NCI-H1417 treated with DMSO at 0.1 percent for 48 hours (cell line): ENCODE measurements around the gene PTRHD1.
"Not testable (repeated sequence)": the region's sequence is repeated elsewhere in the genome, so short reads cannot be mapped to it uniquely, and the experiment has no call there.

Experiments used
- DNase-seq: peaks from one replicate; lab custom pipeline; 2025; lab: John Stamatoyannopoulos, UW

The PTRHD1 gene, protein sequence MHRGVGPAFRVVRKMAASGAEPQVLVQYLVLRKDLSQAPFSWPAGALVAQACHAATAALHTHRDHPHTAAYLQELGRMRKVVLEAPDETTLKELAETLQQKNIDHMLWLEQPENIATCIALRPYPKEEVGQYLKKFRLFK

DNA sequence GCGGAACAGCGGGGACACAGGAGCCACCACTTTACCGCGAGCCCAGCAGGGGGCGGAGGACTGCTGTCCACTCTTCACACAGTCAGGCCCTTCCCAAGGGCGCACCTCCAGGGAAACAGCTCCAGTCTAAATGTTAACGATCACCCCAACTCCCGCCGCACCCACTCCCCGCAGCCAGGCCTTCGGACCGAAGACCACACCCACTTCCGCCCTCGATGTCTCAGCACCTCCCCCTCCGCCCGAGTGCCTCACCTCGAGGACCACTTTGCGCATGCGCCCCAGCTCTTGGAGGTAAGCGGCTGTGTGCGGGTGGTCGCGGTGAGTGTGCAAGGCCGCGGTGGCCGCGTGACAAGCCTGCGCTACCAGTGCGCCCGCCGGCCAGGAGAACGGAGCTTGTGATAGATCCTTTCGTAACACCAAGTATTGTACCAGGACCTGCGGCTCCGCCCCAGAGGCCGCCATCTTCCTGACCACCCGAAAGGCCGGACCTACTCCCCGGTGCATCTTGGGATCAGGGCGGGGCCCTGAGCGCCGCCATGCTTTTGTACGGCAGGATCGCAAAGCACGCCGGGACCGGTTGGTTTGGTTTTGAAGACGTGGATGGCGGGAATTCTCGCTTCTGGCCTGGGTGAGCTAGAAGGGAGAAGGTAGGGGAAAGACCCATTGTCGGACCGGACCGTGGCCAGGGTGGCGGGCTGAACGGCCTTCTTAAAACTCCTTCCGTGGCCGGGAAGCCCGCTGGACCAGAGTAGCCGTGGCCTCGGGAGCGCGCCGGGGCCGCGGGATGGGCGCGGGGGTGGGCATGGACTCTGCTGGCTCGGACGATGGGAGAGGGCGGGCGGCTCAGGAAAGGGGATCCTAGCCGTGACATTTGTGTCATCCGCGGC lies at the start of gene PTRHD1, which contains the start of gene CENPO:
TSS of gene PTRHD1 (minus strand) at position 518 of the 887 bp plus-strand sequence. CDS start at position 504, 14 bp downstream.
TSS of gene CENPO (plus strand) at position 552 of the 887 bp plus-strand sequence. CDS start 495 bp downstream, outside the sequence.
- peak; percentile 98 for DNase-seq

DNA sequence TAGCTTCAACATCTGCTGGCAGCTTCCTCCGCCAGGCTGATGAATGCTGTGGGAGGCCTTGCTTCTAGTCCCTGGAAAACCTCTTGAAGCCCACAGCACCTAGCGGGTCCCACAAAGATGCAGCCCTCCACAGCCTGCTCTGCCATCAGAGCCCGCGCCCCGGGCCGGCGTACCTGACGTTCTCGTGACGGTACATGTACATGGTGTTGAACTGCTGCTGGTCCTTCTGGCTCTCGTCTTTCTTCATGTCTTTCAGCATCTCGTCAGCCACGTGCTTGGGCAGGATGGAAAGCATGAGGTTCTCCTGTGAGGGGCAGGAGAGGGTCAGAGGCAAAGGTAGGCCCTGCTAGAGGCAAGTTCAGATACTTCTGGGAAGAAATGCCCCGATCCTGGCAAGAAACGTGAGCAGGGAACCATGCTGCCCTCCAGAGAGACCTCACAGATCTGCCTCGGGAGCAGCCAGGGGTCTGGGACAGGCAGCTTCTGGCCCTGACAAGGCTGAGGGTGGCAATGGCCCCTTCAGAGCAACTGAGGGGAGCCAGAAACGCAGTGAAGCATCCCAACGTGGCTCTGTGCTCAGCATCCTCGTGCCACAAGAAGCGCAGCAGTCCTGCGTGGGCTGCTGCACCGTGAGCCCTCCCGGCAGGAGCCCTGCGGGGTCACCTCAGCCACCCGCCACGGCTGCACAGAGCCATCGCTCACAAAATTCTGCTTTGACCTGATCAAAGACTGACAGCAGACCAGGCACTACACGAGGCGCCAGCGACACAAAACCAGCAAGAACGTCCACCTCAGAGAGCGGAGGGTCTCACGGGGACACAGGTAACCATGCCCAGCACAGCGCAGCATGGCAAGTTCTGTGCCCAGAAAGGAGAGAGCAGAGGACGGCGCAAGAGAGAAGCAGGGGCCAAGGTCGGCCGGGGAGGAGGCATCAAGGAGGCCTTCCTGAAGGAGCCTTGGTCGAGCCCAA lies 49.2 kb upstream of the PTRHD1 start:
- no peak for DNase-seq

DNA sequence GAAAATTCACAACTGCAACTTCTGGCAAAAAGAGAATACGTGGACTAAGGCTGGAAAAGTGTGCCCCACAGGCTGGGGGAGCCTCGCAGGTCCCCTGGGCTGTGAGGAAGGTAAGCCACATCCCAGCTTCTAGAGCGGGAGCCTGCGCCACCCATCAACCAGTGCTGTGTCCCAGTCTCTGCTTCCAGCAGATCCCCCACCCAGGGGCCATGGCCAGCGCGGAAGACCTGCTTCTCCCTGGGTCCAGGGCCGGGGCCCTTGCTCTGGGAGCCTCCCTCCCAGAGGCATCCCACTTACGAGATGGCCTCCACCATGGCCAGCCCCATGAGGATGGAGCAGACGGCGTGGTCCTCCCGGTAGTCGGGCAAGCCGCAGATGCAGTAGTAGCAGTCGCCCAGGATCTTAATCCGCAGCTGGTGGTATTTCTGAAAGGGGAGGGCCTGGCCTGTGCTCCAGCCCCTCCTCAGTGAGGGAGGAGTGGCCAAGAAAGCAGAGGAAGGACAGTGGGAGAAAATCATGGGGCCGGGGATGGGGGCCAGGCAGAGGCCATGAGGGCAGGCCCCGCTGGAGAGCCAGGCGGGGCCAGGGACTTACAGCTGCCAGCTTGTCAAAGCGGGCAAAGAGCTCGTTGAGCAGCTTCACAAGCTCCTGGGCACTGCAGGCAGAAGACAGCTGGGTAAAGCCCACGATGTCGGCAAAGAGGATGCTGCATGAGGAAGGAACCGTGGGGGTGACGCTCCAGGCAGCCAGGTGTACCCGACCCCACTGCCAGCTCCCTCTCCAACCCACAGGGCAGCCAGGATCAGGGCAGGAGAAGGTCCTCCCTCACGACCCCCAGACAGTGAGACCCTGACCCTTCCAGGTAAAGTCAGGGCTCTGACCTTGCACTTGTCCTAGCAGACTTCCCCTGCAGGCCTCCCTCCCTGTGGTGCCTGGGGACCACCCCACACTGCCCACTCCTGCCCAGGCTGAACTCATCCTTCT lies 48.1 kb upstream of the PTRHD1 start:
- no peak for DNase-seq

DNA sequence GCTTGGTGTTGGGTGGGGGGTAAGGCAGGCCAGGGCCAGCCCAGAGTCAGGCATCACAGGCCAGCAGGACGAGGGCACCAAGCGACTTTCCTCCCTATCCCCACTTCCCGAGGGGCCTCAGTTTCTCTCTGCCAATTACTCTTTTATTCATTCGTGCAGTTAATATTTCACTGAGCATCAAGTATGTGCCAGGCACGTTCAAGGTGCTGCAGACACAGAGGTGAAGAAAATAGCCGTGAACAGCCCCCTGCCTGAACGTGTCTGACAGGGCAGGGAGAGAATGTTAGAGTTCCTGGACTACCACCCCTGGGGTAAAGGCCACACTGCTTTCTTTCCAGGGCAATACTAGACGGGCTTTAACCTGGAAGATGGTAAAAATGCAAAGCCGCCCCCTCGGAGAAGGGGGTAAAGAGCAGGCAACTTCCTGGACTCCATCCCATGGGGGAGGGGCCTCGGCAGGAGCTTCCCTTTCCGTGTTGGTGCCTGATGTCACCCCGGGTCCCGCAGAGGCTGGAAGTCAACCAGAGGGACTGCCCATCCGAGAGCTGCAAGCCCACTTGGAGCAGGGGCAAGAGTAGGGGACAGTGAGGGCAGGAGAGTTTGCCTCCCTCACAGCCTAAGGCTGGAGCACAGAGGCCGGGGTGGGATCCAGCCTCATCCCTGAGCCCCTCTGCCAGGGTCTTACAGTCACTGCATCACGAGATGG lies 47.1 kb upstream of the PTRHD1 start:
- no peak for DNase-seq

DNA sequence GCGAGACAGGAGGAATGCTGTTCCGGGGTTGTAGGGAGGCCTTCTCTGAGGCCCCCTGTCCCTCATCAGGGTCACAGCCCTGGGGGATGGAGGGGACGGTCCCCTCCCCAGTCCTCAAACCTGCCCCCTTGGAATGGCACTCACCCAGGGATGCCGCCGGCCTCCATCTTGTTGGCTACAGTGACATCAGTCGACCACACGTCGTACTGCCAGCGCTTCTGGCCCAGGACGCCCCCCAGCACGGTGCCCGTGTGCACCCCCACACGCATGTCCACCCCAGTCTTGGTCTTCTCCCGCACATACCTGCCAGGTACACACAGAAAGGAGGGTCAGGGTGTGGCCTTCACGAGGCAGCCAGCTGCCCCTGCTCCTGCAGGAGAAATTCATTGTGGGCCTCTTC lies 46.5 kb upstream of the PTRHD1 start:
- DNase-seq, result no peak

DNA sequence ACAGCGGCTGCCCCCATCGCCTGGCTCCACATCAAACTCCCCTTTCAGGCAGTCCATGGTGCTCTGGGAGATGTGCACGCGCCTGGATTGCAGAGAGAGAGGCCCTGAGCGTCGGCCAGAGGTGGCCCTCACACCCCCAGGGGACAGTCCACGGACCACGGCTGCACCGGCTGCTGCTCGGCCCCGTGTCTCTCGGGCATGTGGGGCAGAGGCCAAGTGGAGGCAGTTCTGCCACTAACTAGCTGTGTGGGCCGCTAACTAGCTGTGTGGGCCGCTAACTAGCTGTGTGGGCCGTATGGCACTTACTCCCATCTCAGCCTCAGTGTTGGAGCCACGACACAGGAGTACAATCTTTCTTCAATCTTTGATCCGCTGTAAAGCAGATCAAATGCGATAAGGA lies 45.4 kb upstream of the PTRHD1 start:
- no peak for DNase-seq

DNA sequence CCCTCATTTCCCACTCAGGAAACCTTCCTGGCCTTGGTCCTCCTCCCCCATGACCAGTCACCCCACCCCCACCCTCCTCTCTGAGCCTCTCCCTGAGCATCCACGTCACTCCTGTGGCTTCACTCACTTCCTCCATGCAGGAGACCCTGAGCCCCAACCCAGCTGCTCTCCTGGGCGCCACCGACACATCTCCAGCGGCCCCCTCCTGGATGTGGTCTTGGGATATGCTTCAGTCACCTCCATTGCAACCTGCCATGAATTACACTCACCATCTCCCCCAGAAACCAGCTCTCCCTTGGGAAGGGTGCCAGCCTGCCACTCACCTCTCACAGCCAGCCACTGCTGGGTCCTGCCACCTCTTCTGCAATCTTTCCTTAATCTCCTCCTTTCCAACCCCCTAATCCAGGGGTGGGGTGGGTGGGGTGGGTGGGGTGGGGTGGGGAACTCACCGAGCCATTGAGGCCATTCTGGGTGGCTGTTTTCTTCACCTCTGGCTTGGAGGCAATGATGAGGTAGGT lies 44.9 kb upstream of the PTRHD1 start:
- DNase-seq, result no peak

DNA sequence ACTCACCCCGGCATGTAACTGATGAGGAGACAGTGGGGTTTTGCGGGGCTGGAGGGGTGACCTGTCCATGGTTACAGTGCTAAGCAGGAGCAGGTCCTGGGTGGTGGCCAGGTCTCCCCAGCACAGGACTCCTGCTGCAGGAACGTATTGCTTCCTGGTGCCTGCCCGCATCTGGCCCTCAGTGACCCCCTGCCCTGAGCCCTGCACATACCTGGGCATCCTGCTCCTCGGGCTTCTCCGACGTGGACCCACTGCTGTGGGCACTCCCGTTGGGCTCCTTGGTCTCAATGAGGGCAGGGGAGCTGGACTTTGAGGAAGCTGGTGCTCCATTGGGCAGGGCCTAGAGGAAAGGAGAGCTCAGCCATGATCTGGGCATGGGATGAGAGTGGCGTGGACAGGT lies 43.5 kb upstream of the PTRHD1 start:
- no peak for DNase-seq

DNA sequence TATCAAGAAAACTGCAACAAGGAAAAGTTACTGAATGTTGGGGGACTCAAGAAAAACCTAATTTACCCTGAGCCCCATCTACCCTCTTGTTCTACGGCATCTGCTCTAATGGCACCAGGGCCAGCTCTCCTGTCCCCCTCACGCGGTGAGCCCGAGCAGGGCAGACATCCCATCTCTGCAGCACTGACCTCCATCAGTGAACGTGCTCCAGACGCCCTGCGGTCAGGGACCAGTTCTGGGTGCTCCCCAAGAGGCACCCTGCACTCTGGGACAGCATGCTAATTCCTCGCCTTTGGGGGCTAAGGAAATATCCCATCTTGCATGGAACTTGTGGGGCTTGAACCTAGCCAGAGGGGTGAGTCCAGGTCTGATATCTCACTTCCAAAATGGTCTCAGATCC lies 43.0 kb upstream of the PTRHD1 start:
- no peak for DNase-seq

DNA sequence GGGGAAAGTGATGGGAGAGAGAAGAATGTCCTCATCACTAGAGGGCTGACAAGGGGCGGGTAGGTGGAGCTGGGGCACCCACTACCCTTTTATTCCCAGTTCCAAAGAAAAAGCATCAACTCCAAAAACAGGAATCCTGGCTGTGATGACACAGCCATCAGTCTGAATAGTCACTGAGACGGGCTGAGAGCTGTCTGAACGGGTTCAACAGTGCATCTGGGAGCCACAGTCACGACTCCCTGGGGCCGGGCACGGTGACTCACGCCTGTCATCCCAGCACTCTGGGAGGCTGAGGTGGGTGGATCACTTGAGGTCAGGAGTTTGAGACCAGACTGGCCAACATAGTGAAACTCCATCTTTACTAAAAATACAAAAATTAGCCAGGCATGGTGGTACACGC lies 42.2 kb upstream of the PTRHD1 start:
- not testable (repeated sequence) for DNase-seq

DNA sequence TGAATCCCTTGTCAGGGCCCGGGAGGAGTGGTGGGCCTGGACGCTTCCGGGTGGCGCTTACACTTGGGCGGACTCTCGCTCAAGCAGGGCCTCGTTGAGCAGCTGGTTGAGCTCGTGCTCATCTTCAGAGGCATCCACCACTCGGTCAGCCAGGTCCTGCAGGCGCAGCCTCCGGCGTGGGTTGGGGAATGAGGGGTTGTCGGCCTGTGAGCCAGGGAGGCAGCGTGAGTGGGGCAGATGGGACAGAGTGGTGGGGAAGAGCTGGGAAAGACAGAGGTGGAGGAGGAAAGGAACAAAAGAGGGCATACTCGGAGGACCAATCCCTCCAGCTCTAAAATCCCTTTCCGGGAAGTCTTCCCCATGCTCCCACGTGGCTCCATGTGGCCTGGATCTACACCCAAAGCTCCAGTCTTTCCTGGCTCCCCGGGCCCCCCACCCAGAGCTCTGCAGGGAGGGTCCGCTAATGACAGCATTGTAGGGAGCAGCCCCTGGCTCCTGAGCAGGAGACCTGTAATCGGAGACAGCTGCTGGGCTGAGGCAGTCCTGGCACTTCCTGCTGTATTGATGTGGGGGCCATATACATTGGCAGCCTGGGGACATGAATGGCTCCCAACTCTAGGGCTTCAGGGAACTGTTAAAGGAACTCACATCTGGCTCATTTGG lies 41.7 kb upstream of the PTRHD1 start:
- DNase-seq, result no peak

DNA sequence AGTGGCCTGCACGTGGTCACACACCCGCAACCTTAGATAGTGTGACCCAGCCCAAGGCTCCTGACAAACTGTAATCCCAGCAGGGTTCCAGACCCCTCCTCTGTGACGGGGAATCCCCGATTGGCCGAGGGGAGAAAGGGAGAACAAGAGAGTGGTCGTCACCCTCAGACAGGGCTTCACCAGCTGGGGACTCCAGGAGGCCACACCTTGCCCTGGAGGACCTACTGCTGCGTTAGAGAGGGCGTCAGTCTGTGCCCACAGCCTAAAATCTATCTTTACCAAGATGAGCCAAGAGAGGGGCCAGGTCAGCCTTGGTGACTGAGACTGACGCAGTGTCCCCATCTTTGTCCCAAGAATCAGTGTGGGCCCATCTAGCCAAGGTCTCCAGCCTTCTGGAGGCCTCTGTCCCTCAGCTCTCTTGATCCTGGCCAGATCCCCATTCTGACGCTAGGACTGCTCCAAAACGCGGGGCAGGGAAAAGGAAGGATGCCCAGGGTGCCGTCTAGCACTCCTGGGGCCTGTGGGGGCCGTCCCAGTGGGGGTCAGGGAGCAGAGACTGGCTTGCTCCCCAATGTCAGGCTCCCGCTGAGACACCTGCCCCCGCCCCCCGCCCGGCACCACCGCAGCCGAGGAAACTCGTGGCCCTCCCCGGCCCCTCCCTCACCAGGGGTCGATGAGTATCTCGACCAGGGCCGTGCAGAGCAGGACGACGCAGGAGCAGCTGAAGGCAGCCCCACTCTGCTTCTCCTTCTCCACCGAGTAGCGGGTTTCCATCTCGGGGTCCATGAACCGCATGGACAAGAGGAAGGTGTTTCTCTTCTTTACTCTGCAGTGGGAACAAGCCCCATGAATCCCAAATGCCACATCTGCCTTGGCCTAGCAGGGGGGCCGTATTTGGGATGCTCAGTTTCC lies 40.9 kb upstream of the PTRHD1 start:
- no peak for DNase-seq

DNA sequence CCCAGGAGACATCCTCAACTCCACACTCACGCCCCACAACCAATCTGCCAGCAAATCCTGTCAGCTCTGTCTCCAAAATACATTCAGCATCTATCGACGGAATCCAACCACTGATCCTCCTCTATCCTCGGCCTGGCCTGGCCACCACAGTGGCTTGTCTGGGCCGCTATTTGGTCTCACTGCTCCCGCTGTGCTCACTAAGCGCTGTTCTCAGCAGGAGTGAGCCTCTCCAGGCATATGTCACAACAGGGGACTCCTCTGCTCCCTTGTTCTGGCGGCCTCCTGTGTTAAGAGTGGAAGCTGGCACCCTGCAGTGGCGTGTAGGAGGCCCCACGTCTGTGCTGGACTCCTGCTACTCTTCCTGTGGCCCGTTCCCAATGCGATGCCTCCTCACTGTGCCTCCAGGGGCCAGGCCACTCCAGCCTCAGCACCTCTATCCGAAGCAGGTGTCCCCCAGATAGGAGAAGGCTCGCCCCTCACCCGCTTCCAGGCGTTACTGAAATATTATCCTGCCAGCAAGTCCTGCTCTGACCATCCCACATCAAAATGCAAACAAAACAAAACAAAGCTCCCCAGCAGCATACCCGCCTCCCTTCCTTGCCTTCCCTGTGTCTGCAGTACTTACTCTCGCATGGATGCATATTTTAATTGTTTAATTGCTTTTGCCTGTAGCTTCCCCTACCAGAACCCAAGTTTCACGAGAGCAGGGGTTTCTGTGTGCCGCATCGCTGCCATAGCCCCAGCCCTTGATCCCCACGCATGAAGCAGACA lies 39.9 kb upstream of the PTRHD1 start:
- DNase-seq, result peak; percentile 74

DNA sequence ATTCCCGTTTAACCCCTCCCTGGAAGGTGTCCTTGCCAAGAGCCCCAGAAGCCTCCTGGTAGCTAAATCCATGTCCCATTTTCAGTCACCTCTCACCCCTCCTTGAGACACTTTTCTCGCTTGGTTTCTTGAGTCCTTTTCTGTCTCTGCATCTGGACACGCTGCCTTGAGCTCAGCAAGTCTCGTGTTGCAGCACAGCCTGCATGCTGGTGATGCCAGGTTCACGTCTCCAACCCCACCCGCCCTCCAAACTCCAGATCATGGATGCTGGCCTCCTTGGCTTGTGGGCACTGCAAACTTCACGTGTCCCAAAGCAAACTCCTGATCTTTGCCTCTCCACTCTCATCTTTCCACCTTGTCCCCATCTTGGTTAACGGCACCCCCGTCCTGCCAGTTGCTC lies 39.3 kb upstream of the PTRHD1 start:
- no peak for DNase-seq

DNA sequence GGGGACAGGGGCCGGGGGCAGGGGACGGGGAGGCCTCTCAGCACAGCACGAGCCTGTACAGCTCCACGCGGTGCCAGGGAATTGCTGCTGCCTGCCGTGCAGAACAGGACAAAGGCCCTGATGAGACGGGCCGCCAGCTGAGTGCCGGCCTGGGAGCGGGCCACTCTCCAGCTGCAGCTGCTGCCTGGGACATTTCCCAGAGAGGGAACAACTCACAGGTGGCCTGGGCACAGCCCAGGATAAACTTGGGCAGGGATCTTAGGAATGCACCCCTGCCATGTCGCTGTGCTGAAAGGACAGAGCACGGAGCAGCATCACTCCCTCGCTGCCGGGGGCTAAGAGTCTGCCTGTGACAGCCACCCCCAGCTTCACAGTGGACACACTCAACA lies 38.9 kb upstream of the PTRHD1 start:
- DNase-seq, result no peak

DNA sequence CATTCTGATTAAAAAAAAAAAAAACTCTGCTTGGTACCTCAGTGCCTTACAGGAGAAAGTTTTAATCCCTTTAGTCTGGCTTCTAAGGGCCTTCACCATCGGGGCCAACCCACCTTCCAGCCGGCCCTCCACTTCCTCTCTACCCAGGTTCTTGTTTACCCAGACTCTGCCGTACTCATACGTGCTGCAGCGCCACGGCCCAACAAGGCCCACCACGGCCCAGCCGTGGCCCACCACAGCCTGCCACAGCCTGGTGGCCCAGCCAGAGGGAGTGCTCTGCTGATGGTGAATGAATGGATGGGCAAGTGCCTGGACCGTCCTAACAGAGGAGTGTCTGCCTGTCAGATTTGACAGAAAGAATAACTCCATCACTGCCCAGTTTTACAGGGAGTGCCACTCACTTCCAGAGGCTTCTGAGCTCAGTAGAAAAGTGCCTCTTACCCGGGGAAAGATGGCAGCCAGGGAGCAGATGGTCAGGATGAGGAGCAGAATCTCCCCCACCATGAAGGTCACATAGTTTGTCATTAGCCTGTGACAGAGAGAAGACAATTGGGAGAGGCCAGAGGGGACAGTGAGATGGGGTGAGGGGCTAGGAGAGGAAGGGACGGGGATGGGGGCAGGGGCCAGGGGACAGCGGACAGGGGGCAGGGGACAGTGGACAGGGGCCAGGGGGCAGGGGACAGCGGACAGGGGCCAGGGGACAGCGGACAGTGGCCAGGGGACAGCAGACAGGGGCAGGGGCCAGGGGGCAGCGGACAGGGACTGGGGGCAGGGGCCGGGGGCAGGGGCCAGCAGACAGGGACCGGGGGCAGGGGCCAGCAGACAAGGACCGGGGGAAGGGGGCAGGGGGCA lies 38.3 kb upstream of the PTRHD1 start:
- no peak for DNase-seq

DNA sequence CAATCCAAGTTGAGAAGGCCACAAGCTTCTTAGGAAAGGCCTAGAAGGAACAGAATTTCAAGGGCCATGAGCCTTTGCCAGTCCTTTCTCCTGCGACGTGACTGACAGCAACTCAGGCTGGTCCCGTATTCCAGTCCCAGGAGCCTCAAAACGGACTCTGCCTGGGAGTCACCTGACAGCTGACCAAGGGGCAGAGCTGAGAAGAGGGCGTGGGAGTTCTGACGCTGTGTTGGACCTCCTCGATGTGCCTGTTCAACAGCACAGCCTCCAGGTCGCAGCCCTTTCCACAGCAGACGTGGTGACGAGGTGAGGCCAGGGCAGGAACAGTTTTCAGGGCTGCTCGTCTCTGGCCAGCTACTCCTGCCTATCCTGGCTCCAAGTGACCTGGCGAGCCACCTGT lies 37.6 kb upstream of the PTRHD1 start:
- no peak for DNase-seq
